Aorta (tissue), 5 donors: Measurements from ENCODE around the gene SMIM3. TPM values are rescaled to one million over a fixed set of nuclear protein-coding genes. Genes with fewer than 3 reads are reported as not detected.
"Not testable (repeated sequence)": the region's sequence is repeated elsewhere in the genome, so short reads cannot be mapped to it uniquely, and the experiment has no call there.

Source experiments
- ATAC-seq: fragments of 200-7000 bp; cut with Tn5 transposase; one replicate; pipeline ENCODE4 v1.9.1; 2022; ENCODE audit warnings: moderate library complexity; ENCODE audit not compliant: low FRiP score
- DNase-seq, 2 donors: peaks; one replicate each; pipeline ENCODE4 v3.0.0-alpha.2; 2020
- H3K27ac ChIP-seq, 2 donors: one replicate each; pipeline ENCODE4 v1.5.1; 2013; ENCODE audit warnings: low read length in 2 of 2, mild to moderate bottlenecking in 2 of 2, moderate library complexity in 2 of 2, control low read depth in 1 of 2, inconsistent platforms in 1 of 2, low read depth in 1 of 2
- H3K27me3 ChIP-seq, 2 donors: one replicate each; pipeline ENCODE4 v1.6.1; 2013; ENCODE audit warnings: control low read depth in 1 of 2, low read length in 1 of 2, mild to moderate bottlenecking in 1 of 2, moderate library complexity in 1 of 2; ENCODE audit not compliant: insufficient read depth in 2 of 2, control insufficient read depth in 1 of 2
- H3K36me3 ChIP-seq, 2 donors: one replicate each; pipeline ENCODE4 v1.6.1; 2013; ENCODE audit warnings: control low read depth in 1 of 2, low read length in 1 of 2, mild to moderate bottlenecking in 1 of 2; ENCODE audit not compliant: insufficient read depth in 2 of 2, control insufficient read depth in 1 of 2
- H3K4me1 ChIP-seq, 2 donors: one replicate each; pipeline ENCODE4 v1.6.1; 2013; ENCODE audit warnings: low read length in 2 of 2, control low read depth in 1 of 2, mild to moderate bottlenecking in 1 of 2, moderate library complexity in 1 of 2; ENCODE audit not compliant: insufficient read depth in 2 of 2, control insufficient read depth in 1 of 2
- H3K4me3 ChIP-seq, 2 donors: one replicate each; pipeline ENCODE4 v1.5.1; 2013; ENCODE audit warnings: low read length in 2 of 2, control low read depth in 1 of 2, mild to moderate bottlenecking in 1 of 2
- H3K9me3 ChIP-seq: one replicate; pipeline ENCODE4 v1.6.1; 2013; ENCODE audit warnings: mild to moderate bottlenecking, low read length; ENCODE audit not compliant: control insufficient read depth
- WGBS, 2 donors: extraction: QIAGEN DNeasy Blood & Tissue Kit; methylation state at CpG; one replicate each; pipeline ENCODE4 v1.1.7; 2013; 5-methylcytosine and 5-hydroxymethylcytosine counted together
- intact Hi-C, 2 donors: fragments of 100-400 bp; cut with DNase I; formaldehyde crosslinking; loops; one replicate each; pipeline versions ENCODE4 v1.14.2 to v1.15.0; 2022
- polyA plus RNA-seq, 2 donors: library from polyadenylated mRNA; stranded (reverse); fragments of 200-250 nt; gene quantifications; one replicate each; pipeline ENCODE4 v1.2.3, GENCODE V29; 2013
- total RNA-seq, 2 donors: library from RNA; stranded (reverse); fragmentation: NEBNext Ultra II Directional; extraction: Animal tissue kit (Norgen Biotek cat#: 25700); gene quantifications; one replicate each; pipeline ENCODE4 v1.2.1, GENCODE V29; 2021
- donor health status: healthy with polysubstance abuse.
- donor health status: Bipolar disorder and iron deficiency.
- donor health status: DM: no; HTN: no; CAD: no.
- donor health status: DM: no; HTN: no; CAD: no.
- donor health status: DM: yes; HTN: yes; CAD: no.

The SMIM3 gene
- total and polyA plus RNA-seq, 4 donors, result 33.7 to 47.6 (median 41.8) TPM

- no peak for DNase-seq
- WGBS, 2 donors, result 82 to 84% methylated on average over 3 of the region's 3 CpGs
- H3K9me3 ChIP-seq, result no peaks in the 10 kb centered on the region
- no peaks in the 10 kb centered on the region for H3K36me3 ChIP-seq
- no peak overlapping the region for H3K27ac ChIP-seq
- no peak for ATAC-seq
- H3K27me3 ChIP-seq, result no peaks in the 10 kb centered on the region
- intact Hi-C loops, result no loop called here
- no peaks in the 10 kb centered on the region for H3K4me1 ChIP-seq
- H3K4me3 ChIP-seq, result no peak overlapping the region
Observed at GRCh38 chr5:150836703-150837102, 58.1 kb downstream of the SMIM3 start.

DNA sequence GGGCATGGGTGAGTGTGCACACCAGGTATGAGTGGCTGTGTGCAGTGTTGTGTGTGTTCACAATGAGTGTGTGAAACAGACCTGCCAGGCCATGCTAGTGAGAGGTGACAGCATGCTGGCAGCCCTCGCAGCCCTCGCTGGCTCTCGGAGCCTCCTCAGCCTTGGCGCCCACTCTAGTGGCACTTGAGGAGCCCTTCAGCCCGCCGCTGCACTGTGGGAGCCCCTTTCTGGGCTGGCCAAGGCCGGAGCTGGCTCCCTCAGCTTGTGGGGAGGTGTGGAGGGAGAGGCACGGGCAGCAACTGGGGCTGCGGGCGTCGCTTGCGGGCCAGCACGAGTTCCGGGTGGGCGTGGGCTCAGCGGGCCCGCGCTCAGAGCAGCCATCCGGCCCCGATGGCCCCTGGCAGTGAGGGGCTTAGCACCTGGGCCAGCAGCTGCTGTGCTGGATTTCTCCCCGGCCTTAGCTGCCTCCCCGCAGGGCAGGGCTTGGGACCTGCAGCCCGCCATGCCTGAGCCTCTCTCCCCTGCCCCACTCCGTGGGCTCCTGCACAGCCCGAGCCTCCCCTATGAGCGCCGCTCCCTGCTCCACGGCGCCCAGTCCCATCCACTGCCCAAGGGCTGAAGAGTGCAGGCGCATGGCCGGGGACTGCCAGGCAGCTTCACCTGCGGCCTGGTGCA is 66.8 kb downstream of the SMIM3 start:
- H3K36me3 ChIP-seq, H3K4me3 ChIP-seq, H3K9me3 ChIP-seq, H3K27me3 ChIP-seq, ATAC-seq, H3K27ac ChIP-seq, DNase-seq, H3K4me1 ChIP-seq: not testable (repeated sequence)
- intact Hi-C loops, result loop anchor here (5.0 to 10.0 kb wide), 2 partner anchors 43 to 391 kb away; no protein-coding TSS in a partner anchor
- WGBS, 2 donors, result 88 to 96% methylated on average over 32 of the region's 32 CpGs

- not testable (repeated sequence) for DNase-seq, H3K4me1 ChIP-seq, H3K27me3 ChIP-seq, H3K27ac ChIP-seq, H3K36me3 ChIP-seq, H3K4me3 ChIP-seq, ATAC-seq, H3K9me3 ChIP-seq
- 79 to 82% methylated on average over 2 to 3 of the region's 3 CpGs for WGBS, 2 donors
- intact Hi-C loops, result loop anchor here (2.0 to 10.0 kb wide), 3 partner anchors 44 to 391 kb away; no protein-coding TSS in a partner anchor
Observed at GRCh38 chr5:150846308-150846653, 67.7 kb downstream of the SMIM3 start, which contains the start of gene IRGM. Gene IRGM, plus strand, starts transcription at chr5:150846521. Its CDS starts 1,603 bp downstream, at chr5:150848124.

Other genes with a start within 250 kb of the SMIM3 start
- 100 to 1,000 TPM; 327 to 478 TPM for gene SYNPO, start 138.1 kb upstream of the SMIM3 start, total RNA-seq
- 100 to 1,000 TPM; 228 to 486 TPM for gene SYNPO, start 138.1 kb upstream of the SMIM3 start, polyA plus RNA-seq
- gene MYOZ3, start 117.5 kb upstream of the SMIM3 start, total RNA-seq, result 10 to 100 TPM in 1 of 2 donors, 1 to 10 TPM in 1; 2.5 to 14.1 TPM
- 1 to 10 TPM; 2.0 to 2.8 TPM for gene MYOZ3, start 117.5 kb upstream of the SMIM3 start, polyA plus RNA-seq
- 10 to 100 TPM; 40.1 to 46.9 TPM for gene RBM22, start 77.7 kb upstream of the SMIM3 start, total RNA-seq
- gene RBM22, start 77.7 kb upstream of the SMIM3 start, polyA plus RNA-seq, result 10 to 100 TPM; 16.8 to 41.8 TPM
- gene DCTN4, start 19.7 kb upstream of the SMIM3 start, total RNA-seq, result 10 to 100 TPM; 58.9 to 66.4 TPM
- gene DCTN4, start 19.7 kb upstream of the SMIM3 start, polyA plus RNA-seq, result 10 to 100 TPM; 17.3 to 21.3 TPM
- under 1 TPM in 1 of 2 donors, not detected in 1; 0.30 TPM for gene IRGM, start 67.8 kb downstream of the SMIM3 start, total RNA-seq
- not detected for gene IRGM, start 67.8 kb downstream of the SMIM3 start, polyA plus RNA-seq
- gene ZNF300, start 126.2 kb downstream of the SMIM3 start, total RNA-seq, result 1 to 10 TPM; 6.0 to 6.6 TPM
- gene ZNF300, start 126.2 kb downstream of the SMIM3 start, polyA plus RNA-seq, result 10 to 100 TPM in 1 of 2 donors, 1 to 10 TPM in 1; 4.0 to 10.9 TPM
- gene GPX3, start 241.8 kb downstream of the SMIM3 start, total RNA-seq, result 1,000 to 10,000 TPM in 1 of 2 donors, 100 to 1,000 TPM in 1; 694 to 1,257 TPM
- 100 to 1,000 TPM; 514 to 520 TPM for gene GPX3, start 241.8 kb downstream of the SMIM3 start, polyA plus RNA-seq